Caki2 (cell line): ENCODE measurements around the gene KIF17. TPM values are rescaled to one million over a fixed set of nuclear protein-coding genes. Genes with fewer than 3 reads are reported as not detected.

Source experiments
- DNase-seq: peaks from one replicate; pipeline ENCODE4 v3.0.0-alpha.2; 2015; ENCODE audit warnings: low read depth
- in situ Hi-C: cut with HindIII; loops from 2 replicates; pipeline ENCODE4 v1.10.0; 2016; ENCODE audit warnings: low sequenced_read_pairs, low pct_unique_long_range_greater_than_20kb, mixed read lengths
- total RNA-seq: library from RNA; depleted of rRNA; stranded (reverse); fragments of >200 nt; shearing (Covaris generic); gene quantifications from 2 replicates; pipeline ENCODE4 v1.2.3, GENCODE V29; 2014; ENCODE audit warnings: low replicate concordance; rRNA removed

The KIF17 gene
- total RNA-seq, 1 experiment from 2014 or later, result 6.4 TPM

- in situ Hi-C loops, result no loop called here
- DNase-seq, result no peak
Measured at GRCh38 chr1:20619999-20620398, 97.8 kb downstream of the KIF17 start.

- in situ Hi-C loops, result no loop called here
- DNase-seq, result no peak
Measured at GRCh38 chr1:20618550-20618949, 99.3 kb downstream of the KIF17 start.

GRCh38 chr1:20616847-20617487 lies 100.8 kb downstream of the KIF17 start:
- no peak for DNase-seq
- in situ Hi-C loops, result no loop called here

GRCh38 chr1:20615946-20616846 lies 101.6 kb downstream of the KIF17 start:
- no peak for DNase-seq
- in situ Hi-C loops, result no loop called here

GRCh38 chr1:20614131-20614579 lies 103.7 kb downstream of the KIF17 start:
- DNase-seq, result no peak
- in situ Hi-C loops, result no loop called here

Other genes starting within 250 kb of the KIF17 start
- 13.5 and 20.1 TPM in 2 replicates for gene CAMK2N1, start 231.8 kb downstream of the KIF17 start, total RNA-seq
- 9.8 and 23.6 TPM in 2 replicates for gene MUL1, start 209.9 kb downstream of the KIF17 start, total RNA-seq
- 2.8 and 3.1 TPM in 2 replicates for gene FAM43B, start 165.4 kb downstream of the KIF17 start, total RNA-seq
- gene CDA, start 128.9 kb downstream of the KIF17 start, total RNA-seq, result 0.95 TPM in 1 of 2 replicates, not detected in the other
- 34.5 and 34.6 TPM in 2 replicates for gene PINK1, start 84.5 kb downstream of the KIF17 start, total RNA-seq
- gene DDOST, start 56.6 kb downstream of the KIF17 start, total RNA-seq, result 418 and 467 TPM in 2 replicates
- gene SH2D5, start 14.7 kb upstream of the KIF17 start, total RNA-seq, result 9.4 and 9.8 TPM in 2 replicates
- gene HP1BP3, start 69.3 kb upstream of the KIF17 start, total RNA-seq, result 192 and 242 TPM in 2 replicates